Stimulated activated CD8-positive, alpha-beta memory T cell treated with anti-CD3 and anti-CD28 coated beads, Interleukin-2, amount 100 ng/mL, for 1 hour (primary cell): ENCODE data around the gene PTTG1IP.
A peak's percentile ranks its signal among the peaks of the same experiment; 100 is the strongest.

Source experiments
- DNase-seq, 2 donors: peaks; one replicate each; pipeline ENCODE4 v3.0.0-alpha.2; 2020; ENCODE audit warnings: low read depth in 2 of 2

The PTTG1IP gene

GRCh38 chr21:44801468-44802395 lies 71.8 kb downstream of the PTTG1IP start, which contains the start of gene UBE2G2:
TSS of gene UBE2G2 (minus strand) at chr21:44801820. CDS start at chr21:44801748, 72 bp downstream.
- peak; percentile 66 to 78 for DNase-seq

GRCh38 chr21:44800971-44801467 lies 72.5 kb downstream of the PTTG1IP start:
- no peak for DNase-seq

GRCh38 chr21:44800103-44800502 lies 73.4 kb downstream of the PTTG1IP start:
- no peak for DNase-seq

GRCh38 chr21:44799646-44800045 lies 73.8 kb downstream of the PTTG1IP start:
- no peak for DNase-seq
